Measurements from ENCODE around the gene MNT. TPM values are rescaled to one million over a fixed set of nuclear protein-coding genes. Genes with fewer than 3 reads are reported as not detected.

The MNT gene
- total RNA-seq, 1 donor from 2014 or later = 4.5 TPM

- TF ChIP-seq, protein P1, sequence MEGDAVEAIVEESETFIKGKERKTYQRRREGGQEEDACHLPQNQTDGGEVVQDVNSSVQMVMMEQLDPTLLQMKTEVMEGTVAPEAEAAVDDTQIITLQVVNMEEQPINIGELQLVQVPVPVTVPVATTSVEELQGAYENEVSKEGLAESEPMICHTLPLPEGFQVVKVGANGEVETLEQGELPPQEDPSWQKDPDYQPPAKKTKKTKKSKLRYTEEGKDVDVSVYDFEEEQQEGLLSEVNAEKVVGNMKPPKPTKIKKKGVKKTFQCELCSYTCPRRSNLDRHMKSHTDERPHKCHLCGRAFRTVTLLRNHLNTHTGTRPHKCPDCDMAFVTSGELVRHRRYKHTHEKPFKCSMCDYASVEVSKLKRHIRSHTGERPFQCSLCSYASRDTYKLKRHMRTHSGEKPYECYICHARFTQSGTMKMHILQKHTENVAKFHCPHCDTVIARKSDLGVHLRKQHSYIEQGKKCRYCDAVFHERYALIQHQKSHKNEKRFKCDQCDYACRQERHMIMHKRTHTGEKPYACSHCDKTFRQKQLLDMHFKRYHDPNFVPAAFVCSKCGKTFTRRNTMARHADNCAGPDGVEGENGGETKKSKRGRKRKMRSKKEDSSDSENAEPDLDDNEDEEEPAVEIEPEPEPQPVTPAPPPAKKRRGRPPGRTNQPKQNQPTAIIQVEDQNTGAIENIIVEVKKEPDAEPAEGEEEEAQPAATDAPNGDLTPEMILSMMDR (IDR thresholded peaks at IDR 0.05; ENCODE audit: insufficient read depth, low read length, severe bottlenecking) = no peak
- Histone ChIP-seq H3K36me3 (ENCODE audit: control insufficient read depth, insufficient read depth, low read length) (peaks cover 18% of the 10 kb centered on the region), H3K27me3 (ENCODE audit: control insufficient read depth, insufficient read depth, low read length) (no peaks in the 10 kb centered on the region), H3K4me3 (ENCODE audit: low read depth, low read length) (peak overlapping the region; percentile 53)
- peak; percentile 50 for DNase-seq (ENCODE audit: low read depth)
- no peak for FAIRE-seq
These were observed 7.5 kb downstream of the MNT start for GRCh38 chr17:2393174-2393953.

DNA sequence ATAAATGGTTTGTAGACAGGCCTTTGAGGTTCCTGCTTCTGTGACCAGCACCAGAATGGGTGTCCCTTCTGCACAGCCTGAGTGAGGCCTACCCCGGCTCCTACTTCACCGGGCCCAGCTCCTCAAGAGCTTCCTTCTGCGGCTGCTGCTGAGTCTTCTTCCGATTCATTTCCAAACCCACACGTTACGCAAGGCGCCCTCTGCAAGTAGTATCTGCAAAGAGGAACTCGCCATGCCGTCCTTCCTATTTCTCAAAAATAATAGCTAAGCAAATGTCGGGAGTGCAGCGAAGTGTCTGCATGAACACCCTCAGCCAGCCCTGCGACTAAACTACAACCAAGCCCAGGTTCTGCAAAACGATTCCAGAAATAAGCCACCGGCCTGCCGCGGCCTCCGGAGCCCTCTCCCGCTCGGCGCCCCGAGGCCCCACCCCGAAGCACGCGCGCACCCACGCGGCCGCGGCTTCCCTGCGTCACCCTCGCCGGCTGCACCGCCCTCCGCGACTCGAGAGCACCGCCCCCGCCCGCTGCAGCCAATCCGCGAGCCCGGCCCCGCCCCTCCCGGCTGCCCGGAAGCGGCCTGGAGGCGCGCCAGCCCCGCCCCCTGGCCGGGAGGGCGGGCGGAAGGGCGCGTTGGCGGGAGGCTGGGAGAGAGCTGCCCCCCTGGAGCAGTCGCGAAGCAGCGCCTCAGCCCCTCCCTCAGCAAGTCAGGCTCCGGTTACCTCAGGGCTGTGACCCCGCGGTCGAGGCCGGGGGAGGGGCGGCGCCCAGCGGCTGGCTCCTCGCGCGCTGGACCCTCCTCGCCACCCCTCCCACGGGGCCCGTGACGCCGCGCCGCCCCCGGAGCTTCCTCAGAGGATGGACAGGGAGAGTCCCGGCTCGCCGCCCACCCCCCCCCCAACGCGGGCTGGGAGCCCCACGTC, 8.3 kb downstream of the MNT start:
- TF ChIP-seq, protein P1 (IDR thresholded peaks at IDR 0.05; ENCODE audit: insufficient read depth, low read length, severe bottlenecking) = no peak
- FAIRE-seq (no peak), DNase-seq (ENCODE audit: low read depth) (peak; percentile 78)
- Histone ChIP-seq H3K27me3 (ENCODE audit: control insufficient read depth, insufficient read depth, low read length) (no peaks in the 10 kb centered on the region), H3K4me3 (ENCODE audit: low read depth, low read length) (peak overlapping the region; percentile 53), H3K36me3 (ENCODE audit: control insufficient read depth, insufficient read depth, low read length) (peaks cover 22% of the 10 kb centered on the region)

- Histone ChIP-seq H3K4me3 (ENCODE audit: low read depth, low read length) (no peak overlapping the region), H3K36me3 (ENCODE audit: control insufficient read depth, insufficient read depth, low read length) (peaks cover 22% of the 10 kb centered on the region), H3K27me3 (ENCODE audit: control insufficient read depth, insufficient read depth, low read length) (no peaks in the 10 kb centered on the region)
- TF ChIP-seq, protein P1 (IDR thresholded peaks at IDR 0.05; ENCODE audit: insufficient read depth, low read length, severe bottlenecking) = no peak
- no peak for DNase-seq (ENCODE audit: low read depth)
- FAIRE-seq = no peak
These were observed 9.1 kb downstream of the MNT start for GRCh38 chr17:2391597-2392251.

- Histone ChIP-seq H3K36me3 (ENCODE audit: control insufficient read depth, insufficient read depth, low read length) (peaks cover 26% of the 10 kb centered on the region), H3K27me3 (ENCODE audit: control insufficient read depth, insufficient read depth, low read length) (no peaks in the 10 kb centered on the region), H3K4me3 (ENCODE audit: low read depth, low read length) (no peak overlapping the region)
- TF ChIP-seq, protein P1 (IDR thresholded peaks at IDR 0.05; ENCODE audit: insufficient read depth, low read length, severe bottlenecking) = no peak
- FAIRE-seq = no peak
- DNase-seq (ENCODE audit: low read depth) = no peak
These were observed 10.5 kb downstream of the MNT start for GRCh38 chr17:2390199-2390836.

GRCh38 chr17:2388683-2389055, 12.2 kb downstream of the MNT start:
- Histone ChIP-seq H3K27me3 (ENCODE audit: control insufficient read depth, insufficient read depth, low read length) (no peaks in the 10 kb centered on the region), H3K36me3 (ENCODE audit: control insufficient read depth, insufficient read depth, low read length) (peaks cover 26% of the 10 kb centered on the region), H3K4me3 (ENCODE audit: low read depth, low read length) (no peak overlapping the region)
- FAIRE-seq = no peak
- TF ChIP-seq, protein P1 (IDR thresholded peaks at IDR 0.05; ENCODE audit: insufficient read depth, low read length, severe bottlenecking) = no peak
- no peak for DNase-seq (ENCODE audit: low read depth)
